Neural crest cell (in vitro differentiated cells): ENCODE results near the gene TMED1. TPM values are rescaled to one million over a fixed set of nuclear protein-coding genes. Genes with fewer than 3 reads are reported as not detected.
A peak's percentile ranks its signal among the peaks of the same experiment; 100 is the strongest.

ENCODE experiments used
- DNase-seq: peaks from one replicate; pipeline ENCODE4 v3.0.0; 2021; ENCODE audit warnings: low read depth, mixed read lengths, low spot score
- H3K27ac Mint-ChIP-seq: one replicate; pipeline ENCODE4 v1.8.0; 2021; ENCODE audit warnings: mild to moderate bottlenecking, mixed read lengths; ENCODE audit not compliant: unreplicated experiment
- H3K27me3 Mint-ChIP-seq: 2 replicates; pipeline ENCODE4 v1.8.0; 2021; ENCODE audit warnings: low read depth, mild to moderate bottlenecking, mixed read lengths
- H3K36me3 Mint-ChIP-seq: 2 replicates; pipeline ENCODE4 v1.8.0; 2021; ENCODE audit warnings: low read depth, mild to moderate bottlenecking, mixed read lengths
- H3K4me1 Mint-ChIP-seq: 2 replicates; pipeline ENCODE4 v1.8.0; 2021; ENCODE audit warnings: mixed read lengths
- H3K4me3 Mint-ChIP-seq: one replicate; pipeline ENCODE4 v1.8.0; 2021; ENCODE audit warnings: mild to moderate bottlenecking, mixed read lengths
- H3K9me3 Mint-ChIP-seq: 2 replicates; pipeline ENCODE4 v1.8.0; 2021; ENCODE audit warnings: mixed read lengths
- total RNA-seq: library from RNA; stranded (reverse); gene quantifications from 2 replicates; pipeline ENCODE4 v1.2.1, GENCODE V29; 2021
- TF ChIP-seq, protein P1 (sequence below): fragments of 200-600 bp; sonication (generic); conservative IDR thresholded peaks from 2 replicates; pipeline ENCODE4 v1.5.0; 2021; ENCODE audit warnings: antibody characterized with exemption, mild to moderate bottlenecking

The TMED1 gene
- total RNA-seq, 1 donor from 2014 or later = 30.9 TPM

DNA sequence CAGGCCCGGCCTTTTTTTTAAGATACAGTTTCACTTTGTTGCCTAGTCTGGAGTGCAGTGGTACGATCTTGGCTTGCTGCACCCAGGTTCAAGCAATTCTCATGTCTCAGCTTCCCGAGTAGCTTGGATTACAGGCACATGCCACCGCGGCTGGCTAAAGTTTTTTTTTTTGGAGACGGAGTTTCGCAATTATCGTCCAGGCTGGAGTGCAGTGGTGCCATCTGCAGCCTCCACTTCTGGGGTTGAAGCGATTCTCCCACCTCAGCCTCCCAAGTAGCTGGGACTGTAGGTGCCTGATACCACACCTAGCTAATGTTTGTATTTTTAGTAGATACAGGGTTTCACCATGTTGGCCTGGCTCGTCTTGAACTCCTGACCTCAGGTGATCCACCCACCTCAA, 30.5 kb upstream of the TMED1 start:
- Mint-ChIP-seq H3K9me3 (no peaks in the 10 kb centered on the region), H3K27me3 (no peaks in the 10 kb centered on the region), H3K4me3 (no peak overlapping the region), H3K36me3 (no peaks in the 10 kb centered on the region), H3K4me1 (peaks cover 36% of the 10 kb centered on the region), H3K27ac (no peak overlapping the region)
- TF ChIP-seq, protein P1, sequence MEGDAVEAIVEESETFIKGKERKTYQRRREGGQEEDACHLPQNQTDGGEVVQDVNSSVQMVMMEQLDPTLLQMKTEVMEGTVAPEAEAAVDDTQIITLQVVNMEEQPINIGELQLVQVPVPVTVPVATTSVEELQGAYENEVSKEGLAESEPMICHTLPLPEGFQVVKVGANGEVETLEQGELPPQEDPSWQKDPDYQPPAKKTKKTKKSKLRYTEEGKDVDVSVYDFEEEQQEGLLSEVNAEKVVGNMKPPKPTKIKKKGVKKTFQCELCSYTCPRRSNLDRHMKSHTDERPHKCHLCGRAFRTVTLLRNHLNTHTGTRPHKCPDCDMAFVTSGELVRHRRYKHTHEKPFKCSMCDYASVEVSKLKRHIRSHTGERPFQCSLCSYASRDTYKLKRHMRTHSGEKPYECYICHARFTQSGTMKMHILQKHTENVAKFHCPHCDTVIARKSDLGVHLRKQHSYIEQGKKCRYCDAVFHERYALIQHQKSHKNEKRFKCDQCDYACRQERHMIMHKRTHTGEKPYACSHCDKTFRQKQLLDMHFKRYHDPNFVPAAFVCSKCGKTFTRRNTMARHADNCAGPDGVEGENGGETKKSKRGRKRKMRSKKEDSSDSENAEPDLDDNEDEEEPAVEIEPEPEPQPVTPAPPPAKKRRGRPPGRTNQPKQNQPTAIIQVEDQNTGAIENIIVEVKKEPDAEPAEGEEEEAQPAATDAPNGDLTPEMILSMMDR = no peak
- DNase-seq = no peak

DNA sequence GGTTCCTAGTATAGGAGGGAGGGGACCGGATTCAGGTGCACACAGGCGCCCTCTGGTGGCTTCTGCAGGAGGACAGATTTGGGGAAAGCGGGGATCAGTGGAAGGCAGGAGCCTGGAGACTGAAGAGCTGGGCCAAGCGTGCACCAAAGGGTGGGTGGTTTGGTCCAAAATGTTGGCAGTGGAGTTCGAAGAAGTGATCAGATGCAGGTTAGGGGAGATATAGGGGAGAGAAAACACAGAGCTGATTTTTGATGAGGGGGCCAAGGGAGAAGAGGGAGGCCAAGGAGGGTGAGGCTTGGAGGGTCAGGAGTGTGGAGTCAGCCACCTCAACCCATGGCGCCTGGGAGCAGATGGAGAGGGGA, 28.5 kb upstream of the TMED1 start:
- peak overlapping the region; percentile 63 for H3K27ac Mint-ChIP-seq
- peaks cover 31% of the 10 kb centered on the region for H3K4me1 Mint-ChIP-seq
- peak; percentile 92 for DNase-seq
- no peaks in the 10 kb centered on the region for H3K36me3 Mint-ChIP-seq
- TF ChIP-seq, protein P1 = peak; percentile 88
- H3K9me3 Mint-ChIP-seq = no peaks in the 10 kb centered on the region
- H3K4me3 Mint-ChIP-seq = peak overlapping the region; percentile 38
- no peaks in the 10 kb centered on the region for H3K27me3 Mint-ChIP-seq

DNA sequence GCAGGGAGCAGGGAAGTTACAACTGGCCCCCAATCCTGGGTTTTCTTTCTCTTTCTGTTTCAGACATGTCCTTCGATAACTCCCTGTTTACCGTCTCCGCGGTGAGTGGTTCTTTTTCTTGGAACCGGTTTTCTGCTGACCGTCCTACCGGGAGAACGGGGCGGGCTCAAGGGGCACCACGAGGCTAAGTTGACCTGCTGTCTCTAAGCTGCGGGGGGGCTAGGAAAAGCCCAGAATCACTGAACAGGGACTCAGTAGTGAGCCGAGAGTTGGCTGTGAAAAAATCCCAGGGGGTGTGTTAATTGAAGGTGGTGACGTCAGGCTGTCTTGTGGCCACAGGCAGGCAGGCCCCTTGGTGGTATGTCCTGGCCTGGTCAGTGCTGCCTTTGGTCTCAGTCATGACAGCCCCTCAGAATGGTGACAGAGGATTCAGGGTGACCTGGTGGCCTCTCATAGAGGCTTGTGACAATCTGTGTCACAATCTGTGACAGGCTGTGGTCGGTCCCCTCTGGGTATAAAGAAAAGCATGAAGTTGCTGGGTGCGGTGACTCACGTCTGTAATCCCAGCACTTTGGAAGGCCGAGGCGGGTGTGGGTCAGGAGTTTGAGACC, 27.2 kb upstream of the TMED1 start:
- DNase-seq = no peak
- peak overlapping the region; percentile 47 for H3K4me3 Mint-ChIP-seq
- H3K4me1 Mint-ChIP-seq = peaks cover 32% of the 10 kb centered on the region
- H3K9me3 Mint-ChIP-seq = no peaks in the 10 kb centered on the region
- H3K27me3 Mint-ChIP-seq = no peaks in the 10 kb centered on the region
- TF ChIP-seq, protein P1 = no peak
- H3K36me3 Mint-ChIP-seq = no peaks in the 10 kb centered on the region
- peak overlapping the region; percentile 90 for H3K27ac Mint-ChIP-seq

DNA sequence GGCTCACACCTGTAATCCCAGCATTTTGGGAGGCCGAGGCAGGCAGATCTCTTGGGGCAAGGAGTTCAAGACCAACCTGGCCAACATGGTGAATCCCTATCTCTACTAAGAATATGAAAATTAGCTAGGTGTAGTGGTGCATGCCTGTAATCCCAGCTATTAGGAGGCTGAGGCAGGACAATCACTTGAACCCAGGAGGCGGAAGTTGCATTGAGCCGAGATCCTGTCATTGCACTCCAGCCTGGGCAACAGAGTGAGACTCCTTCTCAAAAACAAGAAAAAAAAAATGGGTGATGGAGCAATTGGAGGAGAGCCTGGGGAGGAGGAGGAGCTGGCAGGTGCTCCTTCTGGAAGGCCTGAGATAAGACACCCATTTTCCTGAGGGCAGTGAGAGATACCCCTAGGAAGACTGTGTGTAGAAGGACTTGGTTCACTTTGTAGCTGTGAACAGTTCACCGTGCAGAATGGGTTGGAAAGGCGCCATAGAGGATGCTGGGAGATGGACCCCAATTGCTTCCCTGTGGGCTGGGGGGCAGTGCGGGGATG, 26.6 kb upstream of the TMED1 start:
- Mint-ChIP-seq H3K9me3 (no peaks in the 10 kb centered on the region), H3K27ac (no peak overlapping the region), H3K4me1 (peaks cover 29% of the 10 kb centered on the region), H3K27me3 (no peaks in the 10 kb centered on the region), H3K4me3 (no peak overlapping the region), H3K36me3 (no peaks in the 10 kb centered on the region)
- TF ChIP-seq, protein P1 = no peak
- no peak for DNase-seq

DNA sequence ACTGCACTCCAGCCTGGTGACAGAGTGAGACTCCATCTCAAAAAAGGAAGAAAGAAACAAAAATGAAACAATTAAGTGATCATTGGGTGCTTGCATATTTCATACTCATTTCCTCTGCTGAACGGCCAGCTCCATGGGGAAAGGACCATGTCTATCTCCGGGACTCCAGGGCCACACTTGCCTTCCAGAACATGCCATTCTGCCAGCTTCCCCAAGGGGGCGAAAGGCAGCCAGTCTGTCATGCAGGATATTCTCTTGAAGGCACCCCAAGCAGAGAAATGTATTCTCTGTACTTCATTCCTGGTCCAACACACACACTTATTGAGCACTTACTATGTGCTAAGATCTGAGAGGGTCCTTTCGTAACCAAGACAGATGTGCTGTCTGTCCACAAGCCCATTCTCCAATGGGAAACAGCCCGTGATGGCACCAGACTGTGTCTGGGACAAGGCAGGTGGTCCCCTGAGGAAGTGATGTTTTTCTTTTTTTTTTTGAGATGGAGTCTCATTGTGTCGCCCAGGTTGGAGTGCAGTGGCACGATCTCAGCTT, 25.2 kb upstream of the TMED1 start:
- TF ChIP-seq, protein P1 = peak; percentile 55
- no peak overlapping the region for H3K27ac Mint-ChIP-seq
- no peak overlapping the region for H3K4me3 Mint-ChIP-seq
- no peaks in the 10 kb centered on the region for H3K36me3 Mint-ChIP-seq
- H3K4me1 Mint-ChIP-seq = peaks cover 26% of the 10 kb centered on the region
- H3K27me3 Mint-ChIP-seq = no peaks in the 10 kb centered on the region
- peak; percentile 44 for DNase-seq
- H3K9me3 Mint-ChIP-seq = no peaks in the 10 kb centered on the region
